B cell (primary cell): ENCODE data around the gene PRR3. TPM values are rescaled to one million over a fixed set of nuclear protein-coding genes. Genes with fewer than 3 reads are reported as not detected.

ENCODE experiments used
- ATAC-seq: fragments of 200-7000 bp; cut with Tn5 transposase; one replicate; pipeline ENCODE4 v1.10.0; 2021; ENCODE audit warnings: low read depth, mild to moderate bottlenecking, moderate number of reproducible peaks, moderate library complexity
- CTCF ChIA-PET: fragments of 350-600 bp; sonication (Branson Sonifier 250); formaldehyde crosslinking; loops from one replicate; lab custom pipeline; 2021; ENCODE audit warnings: antibody characterized with exemption, inconsistent platforms; lab: Charles Lee
- POLR2A ChIA-PET: fragments of 350-600 bp; sonication (Branson Sonifier 250); formaldehyde crosslinking; loops from one replicate; lab custom pipeline; 2021; ENCODE audit warnings: antibody characterized with exemption; lab: Charles Lee
- DNase-seq: peaks from one replicate; pipeline ENCODE4 v3.0.0; 2013
- H2AFZ ChIP-seq: 2 replicates; pipeline ENCODE4 v1.6.1; 2012; ENCODE audit warnings: mild to moderate bottlenecking, low read depth, low read length; ENCODE audit not compliant: insufficient read depth, poor library complexity, severe bottlenecking
- H3K27ac ChIP-seq, 2 donors: 1 replicate in 1 of 2; 2 replicates in 1 of 2; pipeline ENCODE4 v1.5.1; 2012 to 2013; ENCODE audit warnings: low read length in 2 of 2, mild to moderate bottlenecking in 2 of 2, moderate library complexity in 1 of 2
- H3K27me3 ChIP-seq, 4 experiments: fragments of 200-600 bp in 1 of 4; sonication (generic) in 1 of 4; replicated peaks in 1 of 4; 1 replicate in 2 of 4; 2 replicates in 2 of 4; pipeline versions ENCODE4 v1.6.1 to v1.7.0; 2013 to 2016; ENCODE audit warnings: low read length in 3 of 4, mild to moderate bottlenecking in 2 of 4, mixed read lengths in 1 of 4, moderate library complexity in 1 of 4; ENCODE audit not compliant: insufficient read depth in 4 of 4, control insufficient read depth in 3 of 4; ENCODE audit errors: control extremely low read depth in 1 of 4
- H3K36me3 ChIP-seq, 2 experiments: replicated peaks in 1 of 2; 1 replicate in 1 of 2; 2 replicates in 1 of 2; pipeline versions ENCODE4 v1.6.1 to v1.7.1; 2013; ENCODE audit warnings: low read length in 1 of 2; ENCODE audit not compliant: insufficient read depth in 2 of 2, control insufficient read depth in 1 of 2; ENCODE audit errors: control extremely low read depth in 1 of 2, extremely low read depth in 1 of 2
- H3K4me1 ChIP-seq, 2 donors: fragments of 200-600 bp in 1 of 2; sonication (generic) in 1 of 2; 1 replicate in 1 of 2; 2 replicates in 1 of 2; pipeline versions ENCODE4 v1.5.1 to v1.6.1; 2013 to 2017; ENCODE audit warnings: low read length in 2 of 2; ENCODE audit not compliant: control insufficient read depth in 2 of 2, insufficient read depth in 2 of 2
- H3K4me2 ChIP-seq: replicated peaks from 2 replicates; pipeline ENCODE3; 2012; ENCODE audit warnings: mild to moderate bottlenecking, low read depth, low read length; ENCODE audit not compliant: poor library complexity, severe bottlenecking
- H3K4me3 ChIP-seq, 5 experiments: fragments of 200-600 bp in 1 of 5; sonication (generic) in 1 of 5; 1 replicate in 3 of 5; 2 replicates in 2 of 5; pipeline versions ENCODE4 v1.5.1 to v1.7.0; 2011 to 2016; ENCODE audit warnings: low read length in 4 of 5, mild to moderate bottlenecking in 4 of 5, low read depth in 2 of 5, control low read depth in 1 of 5, moderate library complexity in 1 of 5; ENCODE audit not compliant: insufficient read depth in 1 of 5; ENCODE audit errors: control extremely low read depth in 1 of 5, extremely low read depth in 1 of 5
- H3K79me2 ChIP-seq: fragments of 200-600 bp; sonication (generic); one replicate; pipeline ENCODE4 v1.6.0; 2016; ENCODE audit warnings: low read length; ENCODE audit not compliant: control insufficient read depth, insufficient read depth
- H3K9ac ChIP-seq: fragments of 200-600 bp; sonication (generic); 2 replicates; pipeline ENCODE4 v1.6.1; 2017; ENCODE audit warnings: mild to moderate bottlenecking, low read length, moderate library complexity
- H3K9me3 ChIP-seq, 3 donors: one replicate each; pipeline versions ENCODE4 v1.6.1 to v1.7.1; 2013; ENCODE audit warnings: low read length in 2 of 3; ENCODE audit not compliant: control insufficient read depth in 2 of 3, insufficient read depth in 1 of 3; ENCODE audit errors: control extremely low read depth in 1 of 3
- H4K20me1 ChIP-seq: 2 replicates; pipeline ENCODE4 v1.6.0; 2012; ENCODE audit warnings: mild to moderate bottlenecking, low read length; ENCODE audit not compliant: insufficient read depth, control insufficient read depth, poor library complexity, severe bottlenecking
- H3K27ac Mint-ChIP-seq: one replicate; pipeline ENCODE4 v1.8.0; 2021; ENCODE audit warnings: mixed read lengths
- H3K27me3 Mint-ChIP-seq: one replicate; pipeline ENCODE4 v1.8.0; 2021; ENCODE audit warnings: mixed read lengths
- H3K4me1 Mint-ChIP-seq: one replicate; pipeline ENCODE4 v1.8.0; 2021; ENCODE audit warnings: mixed read lengths
- H3K4me3 Mint-ChIP-seq: one replicate; pipeline ENCODE4 v1.8.0; 2021; ENCODE audit warnings: mixed read lengths
- H3K9me3 Mint-ChIP-seq: one replicate; pipeline ENCODE4 v1.8.0; 2022; ENCODE audit warnings: mixed read lengths; ENCODE audit not compliant: insufficient read depth
- CTCF ChIP-seq: fragments of 200-600 bp; IDR thresholded peaks from one replicate; pipeline ENCODE4 v1.8.0; 2022; ENCODE audit warnings: antibody characterized with exemption, mild to moderate bottlenecking
- EZH2 ChIP-seq: IDR thresholded peaks from 2 replicates; pipeline ENCODE4 v1.6.1; 2012; ENCODE audit warnings: borderline replicate concordance, low read depth, mild to moderate bottlenecking, moderate library complexity, low read length; ENCODE audit not compliant: insufficient read depth, poor library complexity, severe bottlenecking
- WGBS: methylation state at CpG from one replicate; pipeline ENCODE4 v1.1.5; 2013; ENCODE audit warnings: missing lambda C conversion rate; ENCODE audit not compliant: insufficient coverage; 5-methylcytosine and 5-hydroxymethylcytosine counted together
- intact Hi-C: fragments of 100-400 bp; cut with micrococcal nuclease; formaldehyde crosslinking; loops from one replicate; pipeline ENCODE4 v1.10.0; 2022
- polyA plus RNA-seq: library from polyadenylated mRNA; depleted of rRNA; stranded (reverse); fragments of >200 nt; gene quantifications from 2 replicates; pipeline ENCODE4 v1.2.3, GENCODE V29; 2012
- total RNA-seq, 2 donors: library from RNA; stranded (reverse); fragments of 120-200 nt in 1 of 2; gene quantifications; 1 replicate in 1 of 2; 2 replicates in 1 of 2; pipeline versions ENCODE4 v1.2.3 to v1.2.4, GENCODE V29; 2013 to 2022

The PRR3 gene
- total and polyA plus RNA-seq, 2 donors (not counting 1 experiment from before 2014, with no cell fraction given), result 15.0 to 30.3 TPM

- H3K27me3 ChIP-seq, result no peaks in the 10 kb centered on the region
- intact Hi-C loops, result no loop called here
- no peaks in the 10 kb centered on the region for H3K9me3 ChIP-seq
- peaks cover 5 to 48% of the 10 kb centered on the region in 2 experiments for H3K36me3 ChIP-seq
- TF ChIP-seq EZH2, result no peak
- TF ChIP-seq CTCF, result no peak
- Mint-ChIP-seq H3K4me1 (peaks cover 6% of the 10 kb centered on the region), H3K9me3 (no peaks in the 10 kb centered on the region), H3K27ac (no peak overlapping the region), H3K27me3 (no peaks in the 10 kb centered on the region), H3K4me3 (no peak overlapping the region)
- peaks cover under 1% of the 10 kb centered on the region for H3K79me2 ChIP-seq
- H3K27ac ChIP-seq, result peak overlapping the region in 1 of 2 donors; percentile 53
- no peak overlapping the region for H2AFZ ChIP-seq
- H3K4me2 ChIP-seq, result no peak overlapping the region
- ATAC-seq, result no peak
- H3K9ac ChIP-seq, result no peak overlapping the region
- CTCF ChIA-PET, result interaction anchor here (1.6 to 12.2 kb wide), 5 partner anchors 12 to 123 kb away, joined by 3 to 295 read pairs (median 24); no protein-coding TSS in a partner anchor
- no peak for DNase-seq
- peaks cover 26% of the 10 kb centered on the region for H4K20me1 ChIP-seq
- POLR2A ChIA-PET, result interaction anchor here (0.5 to 0.6 kb wide), 3 partner anchors 9 to 137 kb away, joined by 3 to 5 read pairs (median 4); no protein-coding TSS in a partner anchor
- 96% methylated on average over 11 of the region's 13 CpGs for WGBS
- no peak overlapping the region for H3K4me3 ChIP-seq
- peaks cover 0 to 6% of the 10 kb centered on the region in 2 donors for H3K4me1 ChIP-seq
Measured at GRCh38 chr6:30599625-30600324, 42.7 kb downstream of the PRR3 start.

GRCh38 chr6:30600451-30600961 is 43.4 kb downstream of the PRR3 start:
- Mint-ChIP-seq H3K4me1 (peaks cover 6% of the 10 kb centered on the region), H3K9me3 (no peaks in the 10 kb centered on the region), H3K27ac (no peak overlapping the region), H3K27me3 (no peaks in the 10 kb centered on the region), H3K4me3 (no peak overlapping the region)
- H3K4me1 ChIP-seq, result peaks cover 0 to 6% of the 10 kb centered on the region in 2 donors
- H3K9ac ChIP-seq, result no peak overlapping the region
- no peak overlapping the region for H3K27ac ChIP-seq
- ATAC-seq (no peak), DNase-seq (no peak)
- TF ChIP-seq CTCF (no peak), EZH2 (no peak)
- peaks cover 6% of the 10 kb centered on the region for H3K79me2 ChIP-seq
- intact Hi-C loops, result no loop called here
- 94% methylated on average over 10 of the region's 10 CpGs for WGBS
- H3K4me2 ChIP-seq, result no peak overlapping the region
- no peaks in the 10 kb centered on the region for H3K27me3 ChIP-seq
- no peaks in the 10 kb centered on the region for H3K9me3 ChIP-seq
- no peak overlapping the region for H2AFZ ChIP-seq
- peaks cover 32% of the 10 kb centered on the region for H4K20me1 ChIP-seq
- H3K36me3 ChIP-seq, result peaks cover 3 to 53% of the 10 kb centered on the region in 2 experiments
- ChIA-PET CTCF (interaction anchor here (1.4 to 12.2 kb wide), 7 partner anchors 9 to 123 kb away, joined by 3 to 295 read pairs (median 7); no protein-coding TSS in a partner anchor), POLR2A (interaction anchor here (1.1 kb wide), 1 partner anchor 14 kb away, joined by 5 read pairs; no protein-coding TSS in a partner anchor)
- no peak overlapping the region for H3K4me3 ChIP-seq
